NCI-H2227 (cell line): ENCODE results near the gene COL23A1.

Source experiments
- DNase-seq: peaks from one replicate; lab custom pipeline; 2025; ENCODE audit not compliant: unreplicated experiment; lab: John Stamatoyannopoulos, UW

The COL23A1 gene

GRCh38 chr5:178439493-178440180 lies 150.6 kb downstream of the COL23A1 start:
- no peak for DNase-seq

- DNase-seq = no peak
Observed at GRCh38 chr5:178438796-178439195, 151.4 kb downstream of the COL23A1 start.

GRCh38 chr5:178437386-178438075 lies 152.7 kb downstream of the COL23A1 start:
- no peak for DNase-seq

GRCh38 chr5:178436326-178436940 lies 153.8 kb downstream of the COL23A1 start:
- no peak for DNase-seq

- DNase-seq = no peak
Observed at GRCh38 chr5:178435321-178436238, 154.6 kb downstream of the COL23A1 start.

GRCh38 chr5:178434851-178435250 lies 155.3 kb downstream of the COL23A1 start:
- no peak for DNase-seq

GRCh38 chr5:178434016-178434761 lies 156.0 kb downstream of the COL23A1 start:
- DNase-seq = no peak

GRCh38 chr5:178433273-178433775 lies 156.9 kb downstream of the COL23A1 start:
- no peak for DNase-seq

- no peak for DNase-seq
Observed at GRCh38 chr5:178432421-178433272, 157.5 kb downstream of the COL23A1 start.

- DNase-seq = no peak
Observed at GRCh38 chr5:178431782-178432165, 158.4 kb downstream of the COL23A1 start.

GRCh38 chr5:178431063-178431781 lies 159.0 kb downstream of the COL23A1 start:
- no peak for DNase-seq

GRCh38 chr5:178430186-178431062 lies 159.8 kb downstream of the COL23A1 start:
- DNase-seq = no peak

- DNase-seq = no peak
Observed at GRCh38 chr5:178429491-178430185, 160.6 kb downstream of the COL23A1 start.

- DNase-seq = no peak
Observed at GRCh38 chr5:178429156-178429468, 161.1 kb downstream of the COL23A1 start.

- no peak for DNase-seq
Observed at GRCh38 chr5:178428341-178429155, 161.6 kb downstream of the COL23A1 start.

- DNase-seq = no peak
Observed at GRCh38 chr5:178427576-178428197, 162.5 kb downstream of the COL23A1 start.
